Pancreas (tissue), 10 donors: ENCODE data around the gene MMAB. TPM values are rescaled to one million over a fixed set of nuclear protein-coding genes. Genes with fewer than 3 reads are reported as not detected.
A peak's percentile ranks its signal among the peaks of the same experiment; 100 is the strongest.

Source experiments
- ATAC-seq, 4 donors: fragments of 200-7000 bp; cut with Tn5 transposase; one replicate each; pipeline versions ENCODE4 v1.8.0 to v1.9.1; 2020; ENCODE audit warnings: mild to moderate bottlenecking in 4 of 4, moderate library complexity in 4 of 4
- DNase-seq, 6 donors: peaks; one replicate each; pipeline ENCODE4 v3.0.0-alpha.2; 2020
- FAIRE-seq: peaks from 2 replicates; lab custom pipeline; 2012; peaks lifted over from hg19 to GRCh38; lab: Jason Lieb, UNC
- H3K27ac ChIP-seq, 4 donors: fragments of 200-600 bp; sonication (generic); 1 replicate in 3 of 4; 2 replicates in 1 of 4; pipeline versions ENCODE4 v1.5.0 to v1.8.0; 2020
- H3K27me3 ChIP-seq, 4 donors: fragments of 200-600 bp; one replicate each; pipeline ENCODE4 v1.8.0; 2021
- H3K36me3 ChIP-seq, 3 donors: fragments of 200-600 bp; sonication (generic) in 1 of 3; one replicate each; pipeline versions ENCODE4 v1.5.0 to v1.8.0; 2020 to 2021
- H3K4me1 ChIP-seq, 3 donors: fragments of 200-600 bp; one replicate each; pipeline ENCODE4 v1.8.0; 2021
- H3K4me3 ChIP-seq, 4 donors: fragments of 200-600 bp; sonication (generic) in 2 of 4; one replicate each; pipeline versions ENCODE4 v1.5.0 to v1.8.0; 2020 to 2021
- H3K9me3 ChIP-seq, 4 donors: fragments of 200-600 bp; one replicate each; pipeline ENCODE4 v1.8.0; 2021
- WGBS, 2 donors: extraction: QIAGEN DNeasy Blood & Tissue Kit; methylation state at CpG; one replicate each; pipeline ENCODE4 v1.1.7; 2013; 5-methylcytosine and 5-hydroxymethylcytosine counted together
- intact Hi-C, 3 donors: fragments of 100-400 bp; cut with DNase I; formaldehyde crosslinking; loops; one replicate each; pipeline versions ENCODE4 v1.11.1 to v1.14.2; 2022
- polyA plus RNA-seq, 2 donors: library from polyadenylated mRNA; stranded (reverse); fragments of 200-250 nt; gene quantifications; one replicate each; pipeline ENCODE4 v1.2.3, GENCODE V29; 2013
- total RNA-seq, 6 donors: library from RNA; stranded (reverse); fragmentation: NEBNext Ultra II Directional in 4 of 6; extraction: Animal tissue kit (Norgen Biotek cat#: 25700) in 4 of 6; gene quantifications; one replicate each; pipeline versions ENCODE4 v1.2.1 to v1.2.4, GENCODE V29; 2021 to 2023
- TF ChIP-seq, protein P1 (sequence below), 4 donors: fragments of 200-600 bp; sonication (generic) in 3 of 4; IDR thresholded peaks; one replicate each; pipeline versions ENCODE4 v1.5.0 to v1.8.0; 2021; ENCODE audit warnings: antibody characterized with exemption in 4 of 4
- donor health status: healthy with polysubstance abuse.
- donor health status: DM: no; HTN: no; CAD: no; lungs with moderate emphysema.
- donor health status: DM: no; HTN: no; CAD: no.
- donor health status: control.
- donor health status: control.
- donor health status: Bipolar disorder and iron deficiency.
- donor health status: DM: yes; HTN: yes; CAD: no.
- donor health status: DM: no; HTN: no; CAD: no.
- donor health status: DM: no; HTN: no; CAD: no.
- donor health status: DM: yes; HTN: yes; CAD: no.

The MMAB gene
- total and polyA plus RNA-seq, 8 donors = 15.6 to 40.6 (median 21.0) TPM

DNA sequence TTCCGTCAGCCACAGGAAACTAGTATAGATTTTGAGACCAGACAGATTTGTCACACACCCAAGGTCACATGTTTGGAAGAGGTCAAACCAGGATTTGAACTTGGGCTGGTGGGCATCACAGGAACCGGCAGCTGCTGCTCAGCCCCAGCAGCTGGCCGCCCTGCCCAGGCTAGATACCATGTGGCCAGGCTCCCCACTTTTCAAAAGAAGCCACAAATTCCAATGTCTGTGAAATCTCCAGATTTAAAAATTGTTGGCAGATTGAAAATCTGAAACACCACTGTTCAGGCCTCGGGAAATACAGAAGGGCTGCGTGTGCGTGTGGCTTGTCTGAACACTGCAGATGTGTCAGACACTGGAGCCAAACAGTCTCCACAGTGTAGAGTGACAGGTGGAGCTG is 30.4 kb downstream of the MMAB start:
- intact Hi-C loops = no loop called here
- no peaks in the 10 kb centered on the region for H3K9me3 ChIP-seq
- no peak overlapping the region for H3K27ac ChIP-seq
- TF ChIP-seq, protein P1, sequence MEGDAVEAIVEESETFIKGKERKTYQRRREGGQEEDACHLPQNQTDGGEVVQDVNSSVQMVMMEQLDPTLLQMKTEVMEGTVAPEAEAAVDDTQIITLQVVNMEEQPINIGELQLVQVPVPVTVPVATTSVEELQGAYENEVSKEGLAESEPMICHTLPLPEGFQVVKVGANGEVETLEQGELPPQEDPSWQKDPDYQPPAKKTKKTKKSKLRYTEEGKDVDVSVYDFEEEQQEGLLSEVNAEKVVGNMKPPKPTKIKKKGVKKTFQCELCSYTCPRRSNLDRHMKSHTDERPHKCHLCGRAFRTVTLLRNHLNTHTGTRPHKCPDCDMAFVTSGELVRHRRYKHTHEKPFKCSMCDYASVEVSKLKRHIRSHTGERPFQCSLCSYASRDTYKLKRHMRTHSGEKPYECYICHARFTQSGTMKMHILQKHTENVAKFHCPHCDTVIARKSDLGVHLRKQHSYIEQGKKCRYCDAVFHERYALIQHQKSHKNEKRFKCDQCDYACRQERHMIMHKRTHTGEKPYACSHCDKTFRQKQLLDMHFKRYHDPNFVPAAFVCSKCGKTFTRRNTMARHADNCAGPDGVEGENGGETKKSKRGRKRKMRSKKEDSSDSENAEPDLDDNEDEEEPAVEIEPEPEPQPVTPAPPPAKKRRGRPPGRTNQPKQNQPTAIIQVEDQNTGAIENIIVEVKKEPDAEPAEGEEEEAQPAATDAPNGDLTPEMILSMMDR (IDR thresholded peaks at IDR 0.05) = no peak
- H3K4me1 ChIP-seq = no peaks in the 10 kb centered on the region
- 88% methylated on average over 6 of the region's 6 CpGs for WGBS, 2 donors
- H3K36me3 ChIP-seq = no peaks in the 10 kb centered on the region
- FAIRE-seq (no peak), DNase-seq (no peak), ATAC-seq (no peak)
- no peaks in the 10 kb centered on the region for H3K27me3 ChIP-seq
- H3K4me3 ChIP-seq = no peak overlapping the region

DNA sequence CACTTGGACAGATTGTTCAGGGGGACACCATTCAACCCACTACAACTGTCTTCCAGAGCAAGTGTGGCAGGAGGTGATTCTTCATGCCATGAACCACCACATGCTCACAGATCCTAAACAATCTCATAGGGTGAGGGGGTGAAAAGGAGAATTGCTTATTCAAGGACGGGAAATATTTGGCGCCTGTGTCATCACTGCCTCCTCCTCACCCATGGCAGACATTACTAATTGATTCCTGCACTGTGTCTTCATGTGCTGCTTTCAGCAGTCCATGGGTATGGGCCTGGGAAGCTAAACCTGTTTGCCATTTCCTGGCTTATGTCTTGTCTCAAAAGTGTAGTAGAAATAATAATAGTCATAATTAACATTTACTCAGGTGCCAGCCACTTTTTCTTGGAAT is 31.3 kb downstream of the MMAB start:
- WGBS, 2 donors = 84 to 87% methylated on average over 2 of the region's 2 CpGs
- TF ChIP-seq, protein P1 (IDR thresholded peaks at IDR 0.05) = no peak
- Histone ChIP-seq H3K9me3 (no peaks in the 10 kb centered on the region), H3K27me3 (no peaks in the 10 kb centered on the region), H3K4me1 (no peaks in the 10 kb centered on the region), H3K36me3 (no peaks in the 10 kb centered on the region), H3K27ac (no peak overlapping the region), H3K4me3 (no peak overlapping the region)
- FAIRE-seq (no peak), ATAC-seq (no peak), DNase-seq (no peak)
- intact Hi-C loops = no loop called here

DNA sequence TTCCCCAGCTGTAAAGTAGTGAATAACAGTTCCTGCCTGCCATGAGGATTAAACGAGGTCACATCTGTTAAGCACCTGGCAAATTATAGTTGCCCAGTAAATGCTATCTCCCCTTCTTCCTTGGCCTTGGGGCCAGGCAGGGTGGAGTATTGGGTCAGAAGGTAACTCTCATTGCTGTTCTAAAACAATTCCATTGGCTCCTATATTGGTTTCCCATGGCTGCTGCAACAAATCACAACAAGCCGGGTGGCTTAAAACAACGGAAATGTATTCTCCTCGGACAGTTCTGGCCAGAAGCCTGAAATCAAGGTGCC is 31.9 kb downstream of the MMAB start:
- no peak for DNase-seq
- Histone ChIP-seq H3K27ac (no peak overlapping the region), H3K4me3 (no peak overlapping the region), H3K36me3 (no peaks in the 10 kb centered on the region), H3K9me3 (no peaks in the 10 kb centered on the region), H3K4me1 (no peaks in the 10 kb centered on the region), H3K27me3 (no peaks in the 10 kb centered on the region)
- ATAC-seq = peak in 2 of 4 donors; percentile 28 to 50
- intact Hi-C loops = no loop called here
- FAIRE-seq = no peak
- 38 to 45% methylated on average over 4 of the region's 4 CpGs for WGBS, 2 donors
- TF ChIP-seq, protein P1 (IDR thresholded peaks at IDR 0.05) = no peak

DNA sequence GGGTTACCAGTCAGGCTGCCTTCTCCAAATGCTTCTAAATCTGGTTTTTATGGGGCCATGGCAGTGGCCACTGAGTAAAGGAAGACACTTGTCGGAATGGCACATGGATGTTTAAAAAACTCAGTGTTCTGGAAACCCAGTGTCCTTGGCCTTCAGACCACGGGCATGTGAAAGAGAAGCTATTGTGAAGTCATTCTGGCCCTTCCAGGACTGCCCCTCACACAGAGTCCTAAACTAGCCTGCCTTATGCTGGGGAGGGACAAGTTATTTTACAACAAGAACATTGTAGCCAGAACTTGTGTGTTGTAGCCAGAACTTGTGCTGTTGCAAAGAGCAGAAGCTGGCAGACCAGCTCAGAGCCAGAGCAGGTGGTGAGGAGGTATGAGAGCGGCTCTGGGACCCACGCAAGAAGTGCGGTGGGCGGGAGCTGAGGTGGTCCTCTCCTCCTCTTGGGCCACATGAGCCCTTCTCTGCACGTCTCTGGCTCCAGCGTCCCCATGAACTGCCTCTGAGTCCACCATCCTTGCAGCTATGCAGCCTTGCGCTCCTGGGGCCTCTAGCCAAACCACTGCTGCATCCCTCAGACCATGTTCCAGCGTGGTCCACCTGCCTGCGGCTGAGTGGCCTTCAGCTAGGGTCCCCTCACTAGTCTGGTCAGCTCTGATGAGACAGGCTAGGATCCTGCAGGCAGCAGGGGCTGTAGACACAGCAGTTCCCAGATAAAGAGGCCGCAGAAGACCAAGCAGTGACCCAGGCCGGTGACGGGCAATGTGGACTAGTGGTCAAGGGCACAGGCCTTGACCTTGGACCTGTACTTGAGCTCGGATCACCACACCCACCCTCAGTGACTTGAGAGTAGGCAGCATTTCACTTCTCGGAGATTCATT is 32.5 kb downstream of the MMAB start:
- Histone ChIP-seq H3K27ac (no peak overlapping the region), H3K9me3 (no peaks in the 10 kb centered on the region), H3K36me3 (no peaks in the 10 kb centered on the region), H3K27me3 (no peaks in the 10 kb centered on the region), H3K4me3 (no peak overlapping the region), H3K4me1 (no peaks in the 10 kb centered on the region)
- FAIRE-seq = no peak
- TF ChIP-seq, protein P1 (IDR thresholded peaks at IDR 0.05) = no peak
- ATAC-seq = no peak
- WGBS, 2 donors = 80 to 86% methylated on average over 16 of the region's 16 CpGs
- peak in 1 of 6 donors; percentile 27 for DNase-seq
- intact Hi-C loops = no loop called here

DNA sequence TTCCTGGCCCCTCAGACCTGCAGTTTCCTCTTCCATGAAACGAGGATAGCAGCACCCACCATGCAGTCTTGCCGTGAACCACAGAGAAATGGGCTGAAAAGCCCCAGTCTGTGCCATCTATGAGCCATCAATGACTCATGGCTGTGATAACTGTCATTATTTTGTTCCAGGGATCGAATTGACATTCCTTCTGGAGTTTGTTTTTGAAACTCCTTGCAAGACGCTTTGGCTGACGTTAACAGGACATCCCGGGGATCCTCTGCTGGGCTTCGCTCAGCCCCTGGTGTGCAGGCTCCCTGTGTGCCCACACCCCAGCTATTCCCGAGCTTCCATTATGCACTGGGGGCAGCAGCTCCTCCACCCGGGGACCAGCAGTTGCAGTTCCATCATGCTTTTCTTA is 33.8 kb downstream of the MMAB start:
- no peaks in the 10 kb centered on the region for H3K36me3 ChIP-seq
- no peaks in the 10 kb centered on the region for H3K9me3 ChIP-seq
- no peak overlapping the region for H3K27ac ChIP-seq
- no peaks in the 10 kb centered on the region for H3K4me1 ChIP-seq
- ATAC-seq (no peak), DNase-seq (no peak), FAIRE-seq (no peak)
- no peak overlapping the region for H3K4me3 ChIP-seq
- WGBS, 2 donors = 77 to 87% methylated on average over 9 of the region's 9 CpGs
- H3K27me3 ChIP-seq = no peaks in the 10 kb centered on the region
- intact Hi-C loops = no loop called here
- TF ChIP-seq, protein P1 (IDR thresholded peaks at IDR 0.05) = no peak
